HepG2 (cell line): Measurements from ENCODE around the gene CBX7. TPM values are rescaled to one million over a fixed set of nuclear protein-coding genes. Genes with fewer than 3 reads are reported as not detected.

Experiments
- CCAR2 ChIP-seq: fragments of 200-400 bp; formaldehyde crosslinking; optimal IDR thresholded peaks from 2 replicates; pipeline ENCODE3; 2018; ENCODE audit warnings: low read depth, mild to moderate bottlenecking, low read length, moderate library complexity
- HNF1A ChIP-seq, 2 experiments: sonication (generic) in 1 of 2; formaldehyde crosslinking in 1 of 2; IDR thresholded peaks; 2 replicates each; pipeline versions ENCODE4 v1.4.0 to v1.6.1; 2016 to 2020; ENCODE audit warnings: borderline replicate concordance in 1 of 2, low read depth in 1 of 2, mild to moderate bottlenecking in 1 of 2, missing genetic modification reagents in 1 of 2
- KAT8 ChIP-seq: IDR thresholded peaks from 2 replicates; pipeline ENCODE4 v1.6.1; 2016; ENCODE audit warnings: missing genetic modification reagents, missing compliant biosample characterization
- MAX ChIP-seq: IDR thresholded peaks from 2 replicates; pipeline ENCODE4 v1.6.1; 2012; ENCODE audit warnings: inconsistent platforms
- RORA ChIP-seq: sonication (generic); formaldehyde crosslinking; IDR thresholded peaks from 2 replicates; pipeline ENCODE4 v1.5.0; 2020; ENCODE audit warnings: mild to moderate bottlenecking, missing genetic modification reagents, moderate library complexity
- SSRP1 ChIP-seq: IDR thresholded peaks from 2 replicates; pipeline ENCODE4 v1.6.1; 2016; ENCODE audit warnings: control low read depth
- ZNF18 ChIP-seq: sonication (generic); formaldehyde crosslinking; IDR thresholded peaks from 2 replicates; pipeline ENCODE4 v1.8.0; 2022; ENCODE audit warnings: mild to moderate bottlenecking, missing genetic modification reagents; ENCODE audit not compliant: insufficient replicate concordance
- ZNF207 ChIP-seq: fragments of 450-650 bp; IDR thresholded peaks from 2 replicates; pipeline ENCODE4 v1.6.1; 2016; ENCODE audit warnings: antibody characterized with exemption, borderline replicate concordance
- ZNF790 ChIP-seq: sonication (generic); formaldehyde crosslinking; IDR thresholded peaks from 2 replicates; pipeline ENCODE4 v1.8.0; 2022; ENCODE audit warnings: missing genetic modification reagents, mild to moderate bottlenecking, borderline replicate concordance
- polyA plus RNA-seq, 8 experiments: library from polyadenylated mRNA; depleted of rRNA in 3 of 8; stranded (reverse) in 7 of 8; unstranded in 1 of 8; fragments of >200 nt; fragmentation: Illumina TruSeq in 4 of 8; extraction: Trizol in 4 of 8; gene quantifications; 2 replicates each; pipeline versions ENCODE4 v1.2.1 to v1.2.3, GENCODE V29; 2011 to 2016; ENCODE audit warnings: low read depth in 4 of 8, missing spikeins in 1 of 8, mixed read lengths in 1 of 8; ENCODE audit not compliant: insufficient read depth in 1 of 8
- total RNA-seq, 5 experiments: library from RNA; depleted of rRNA; stranded (reverse); fragments of >200 nt; fragmentation: Illumina TruSeq; extraction: Trizol; gene quantifications; 2 replicates each; pipeline ENCODE4 v1.2.3, GENCODE V29; 2016; ENCODE audit warnings: low read depth in 1 of 5

CBX7 gene
- total and polyA plus RNA-seq, 2 of the 13 experiments (the other 11 are each of a cell fraction or from before 2014, with no cell fraction given) = 0.35 to 4.9 TPM

- TF ChIP-seq ZNF18 (no peak), SSRP1 (no peak), RORA (no peak), CCAR2 (no peak), ZNF207 (no peak), MAX (no peak), HNF1A (IDR thresholded peaks at IDR 0.05; ENCODE audit: low read depth) (no peak), HNF1A (CRISPR knock-in tag; IDR thresholded peaks at IDR 0.05; ENCODE audit: borderline replicate concordance) (no peak), ZNF790 (no peak), KAT8 (CRISPR knock-in tag) (no peak)
Observed at GRCh38 chr22:39152024-39152510, 413 bp downstream of the CBX7 start (continued).
